Trophoblast cell (in vitro differentiated cells and primary cell): Measurements from ENCODE around the gene PPARD.

Experiments
- DNase-seq, 2 donors: peaks; one replicate each; pipeline ENCODE4 v3.0.0-alpha.2; 2016
- H2AFZ ChIP-seq: 2 replicates; pipeline ENCODE4 v1.6.1; 2013; ENCODE audit warnings: low read length, moderate library complexity, mild to moderate bottlenecking; ENCODE audit not compliant: insufficient read depth, poor library complexity
- H2AK5ac ChIP-seq: 2 replicates; pipeline ENCODE4 v1.6.1; 2013; ENCODE audit warnings: mild to moderate bottlenecking, low read length
- H2BK120ac ChIP-seq: 2 replicates; pipeline ENCODE4 v1.6.1; 2013; ENCODE audit warnings: low read length, mild to moderate bottlenecking, moderate library complexity; ENCODE audit not compliant: insufficient read depth, poor library complexity
- H2BK12ac ChIP-seq: 2 replicates; pipeline ENCODE4 v1.6.1; 2013; ENCODE audit warnings: mild to moderate bottlenecking, low read length, moderate library complexity
- H2BK5ac ChIP-seq: 2 replicates; pipeline ENCODE4 v1.6.1; 2013; ENCODE audit warnings: low read length, low read depth, moderate library complexity, mild to moderate bottlenecking; ENCODE audit not compliant: poor library complexity
- H3K14ac ChIP-seq: 2 replicates; pipeline ENCODE4 v1.6.1; 2013; ENCODE audit warnings: mild to moderate bottlenecking, low read length
- H3K18ac ChIP-seq: 2 replicates; pipeline ENCODE4 v1.6.1; 2013; ENCODE audit warnings: mild to moderate bottlenecking, low read length
- H3K23ac ChIP-seq: 2 replicates; pipeline ENCODE4 v1.6.1; 2013; ENCODE audit warnings: low read length
- H3K27ac ChIP-seq: 2 replicates; pipeline ENCODE4 v1.5.1; 2013; ENCODE audit warnings: low read depth, mild to moderate bottlenecking, inconsistent platforms, low read length, moderate library complexity
- H3K27me3 ChIP-seq: 2 replicates; pipeline ENCODE4 v1.6.1; 2013; ENCODE audit warnings: inconsistent platforms, mild to moderate bottlenecking, low read length, moderate library complexity; ENCODE audit not compliant: insufficient read depth
- H3K36me3 ChIP-seq, 2 experiments: 1 replicate in 1 of 2; 2 replicates in 1 of 2; pipeline ENCODE4 v1.6.1; 2013; ENCODE audit warnings: low read length in 2 of 2, mild to moderate bottlenecking in 2 of 2, moderate library complexity in 1 of 2; ENCODE audit not compliant: insufficient read depth in 2 of 2, control insufficient read depth in 1 of 2
- H3K4ac ChIP-seq: 2 replicates; pipeline ENCODE4 v1.6.1; 2013; ENCODE audit warnings: low read depth, mild to moderate bottlenecking, low read length, moderate library complexity
- H3K4me1 ChIP-seq, 2 experiments: 1 replicate in 1 of 2; 2 replicates in 1 of 2; pipeline ENCODE4 v1.6.1; 2013; ENCODE audit warnings: low read length in 2 of 2, mild to moderate bottlenecking in 2 of 2, moderate library complexity in 1 of 2; ENCODE audit not compliant: insufficient read depth in 2 of 2, control insufficient read depth in 1 of 2
- H3K4me2 ChIP-seq: 2 replicates; pipeline ENCODE4 v1.6.1; 2013; ENCODE audit warnings: inconsistent platforms, mild to moderate bottlenecking, low read length, moderate library complexity
- H3K4me3 ChIP-seq: 2 replicates; pipeline ENCODE4 v1.5.1; 2013; ENCODE audit warnings: mild to moderate bottlenecking, low read depth, low read length, inconsistent platforms
- H3K79me1 ChIP-seq: one replicate; pipeline ENCODE4 v1.6.1; 2013; ENCODE audit warnings: low read length
- H3K79me2 ChIP-seq: 2 replicates; pipeline ENCODE4 v1.6.1; 2013; ENCODE audit warnings: low read length, mild to moderate bottlenecking; ENCODE audit not compliant: control insufficient read depth, insufficient read depth, poor library complexity
- H3K9ac ChIP-seq: 2 replicates; pipeline ENCODE4 v1.6.1; 2013; ENCODE audit warnings: mild to moderate bottlenecking, low read length
- H3K9me3 ChIP-seq: 2 replicates; pipeline ENCODE4 v1.6.1; 2013; ENCODE audit warnings: low read depth, mild to moderate bottlenecking, control low read depth, inconsistent platforms, low read length; ENCODE audit not compliant: insufficient read depth
- H4K12ac ChIP-seq: 2 replicates; pipeline ENCODE4 v1.6.1; 2013; ENCODE audit warnings: low read depth, mild to moderate bottlenecking, low read length, moderate library complexity
- H4K8ac ChIP-seq: 2 replicates; pipeline ENCODE4 v1.6.1; 2013; ENCODE audit warnings: low read depth, mild to moderate bottlenecking, low read length, moderate library complexity
- H4K91ac ChIP-seq: one replicate; pipeline ENCODE4 v1.6.1; 2013; ENCODE audit warnings: low read depth, mild to moderate bottlenecking, low read length, moderate library complexity
- WGBS: extraction: QIAGEN DNeasy Blood & Tissue Kit; methylation state at CpG from one replicate; pipeline ENCODE4 v1.1.7; 2013; ENCODE audit warnings: missing lambda C conversion rate; ENCODE audit not compliant: insufficient read length, insufficient coverage; ENCODE audit errors: extremely low coverage; 5-methylcytosine and 5-hydroxymethylcytosine counted together

The PPARD gene

DNA sequence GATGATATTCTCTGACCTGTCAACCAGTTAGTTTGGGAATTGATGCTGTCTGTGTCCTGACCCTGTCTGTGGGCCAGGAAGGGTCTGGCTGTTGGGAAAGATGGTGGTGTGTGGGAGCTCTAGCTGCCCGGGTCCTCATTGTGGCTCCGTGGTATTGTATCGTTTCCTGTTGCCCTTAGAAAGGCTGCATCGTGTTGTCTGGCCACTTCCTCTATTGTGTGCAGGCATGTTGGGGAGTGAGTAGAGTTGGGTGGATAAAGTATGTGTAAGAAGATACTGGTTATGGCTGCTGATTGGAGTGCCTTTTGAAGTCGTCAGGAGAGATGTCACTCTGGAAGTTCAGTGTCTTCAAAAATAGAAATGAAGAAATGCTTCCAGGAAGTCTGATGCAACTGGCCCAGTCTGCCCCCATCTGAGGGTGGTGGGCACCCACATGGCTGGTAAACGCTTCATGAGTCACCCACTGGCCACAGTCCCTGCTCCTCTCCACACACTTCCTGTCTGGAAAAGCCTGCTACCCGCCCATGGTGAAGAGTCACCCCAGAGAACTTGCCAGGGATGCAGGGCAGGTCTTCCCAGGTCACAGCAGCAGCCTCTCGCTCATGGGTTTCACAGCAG is 27.9 kb downstream of the PPARD start:
- no peak overlapping the region for H2BK12ac ChIP-seq
- H3K9ac ChIP-seq = no peak overlapping the region
- H3K14ac ChIP-seq = no peak overlapping the region
- H4K91ac ChIP-seq = no peak overlapping the region
- H2AFZ ChIP-seq = no peak overlapping the region
- no peak overlapping the region for H2AK5ac ChIP-seq
- H3K36me3 ChIP-seq = peaks cover 3% of the 10 kb centered on the region in 2 experiments
- H2BK120ac ChIP-seq = no peak overlapping the region
- H3K4me1 ChIP-seq = peaks cover 5 to 11% of the 10 kb centered on the region in 2 experiments
- H3K4me3 ChIP-seq = no peak overlapping the region
- no peak overlapping the region for H3K4ac ChIP-seq
- no peak overlapping the region for H3K27ac ChIP-seq
- no peak overlapping the region for H4K8ac ChIP-seq
- DNase-seq = peak; percentile 98 to 99
- H4K12ac ChIP-seq = no peak overlapping the region
- H3K79me2 ChIP-seq = no peaks in the 10 kb centered on the region
- no peaks in the 10 kb centered on the region for H3K79me1 ChIP-seq
- H2BK5ac ChIP-seq = no peak overlapping the region
- no peak overlapping the region for H3K18ac ChIP-seq
- H3K9me3 ChIP-seq = no peaks in the 10 kb centered on the region
- no peak overlapping the region for H3K4me2 ChIP-seq
- H3K23ac ChIP-seq = no peak overlapping the region
- no peaks in the 10 kb centered on the region for H3K27me3 ChIP-seq
- WGBS = no CpG with 5 or more reads among the region's 8 CpGs

DNA sequence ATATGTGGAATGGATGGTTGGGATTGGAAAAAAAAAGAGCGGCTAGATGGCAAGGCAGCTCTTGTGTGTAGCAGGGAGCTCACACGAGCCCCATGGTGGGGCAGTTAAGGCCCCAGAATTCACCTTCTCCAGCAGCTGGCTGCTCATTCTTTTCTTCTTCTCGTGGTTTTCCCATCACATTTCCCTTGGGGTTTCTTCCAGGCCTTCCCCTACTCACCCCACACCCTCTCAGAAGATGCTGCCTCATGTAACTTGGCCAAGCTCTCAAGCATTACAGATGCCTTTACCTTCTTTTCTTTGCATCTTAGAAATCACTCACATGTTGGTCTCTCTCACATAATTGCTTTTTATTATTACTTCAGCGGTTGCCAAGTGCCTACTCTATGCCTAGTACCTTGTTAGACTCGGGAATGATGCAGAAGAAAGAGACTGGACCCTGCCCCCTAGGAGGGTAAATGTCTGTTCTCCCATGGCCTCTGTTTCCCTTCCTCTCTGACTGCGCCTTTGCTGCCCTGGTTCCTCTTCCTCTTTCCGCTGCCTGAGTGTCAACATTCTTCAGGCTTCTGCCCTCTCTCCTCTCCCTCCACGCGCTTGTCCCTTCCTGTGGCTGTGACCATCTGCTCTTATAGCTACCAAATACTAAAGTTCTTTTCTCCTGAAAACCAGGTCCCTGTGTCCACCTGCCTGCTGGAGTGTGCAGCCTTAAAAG is 28.6 kb downstream of the PPARD start:
- DNase-seq = peak in 1 of 2 donors; percentile 39
- no peak overlapping the region for H3K9ac ChIP-seq
- no peak overlapping the region for H2AFZ ChIP-seq
- no peak overlapping the region for H2BK12ac ChIP-seq
- no peak overlapping the region for H3K27ac ChIP-seq
- no peak overlapping the region for H3K18ac ChIP-seq
- peaks cover 5 to 11% of the 10 kb centered on the region in 2 experiments for H3K4me1 ChIP-seq
- peaks cover 3% of the 10 kb centered on the region in 2 experiments for H3K36me3 ChIP-seq
- no peak overlapping the region for H3K14ac ChIP-seq
- H4K12ac ChIP-seq = no peak overlapping the region
- no CpG with 5 or more reads among the region's 9 CpGs for WGBS
- H2BK5ac ChIP-seq = no peak overlapping the region
- no peaks in the 10 kb centered on the region for H3K79me2 ChIP-seq
- no peak overlapping the region for H2BK120ac ChIP-seq
- H3K4me3 ChIP-seq = no peak overlapping the region
- no peaks in the 10 kb centered on the region for H3K9me3 ChIP-seq
- H4K91ac ChIP-seq = no peak overlapping the region
- no peak overlapping the region for H3K23ac ChIP-seq
- no peak overlapping the region for H3K4ac ChIP-seq
- no peaks in the 10 kb centered on the region for H3K79me1 ChIP-seq
- no peak overlapping the region for H4K8ac ChIP-seq
- no peaks in the 10 kb centered on the region for H3K27me3 ChIP-seq
- H2AK5ac ChIP-seq = no peak overlapping the region
- H3K4me2 ChIP-seq = no peak overlapping the region

DNA sequence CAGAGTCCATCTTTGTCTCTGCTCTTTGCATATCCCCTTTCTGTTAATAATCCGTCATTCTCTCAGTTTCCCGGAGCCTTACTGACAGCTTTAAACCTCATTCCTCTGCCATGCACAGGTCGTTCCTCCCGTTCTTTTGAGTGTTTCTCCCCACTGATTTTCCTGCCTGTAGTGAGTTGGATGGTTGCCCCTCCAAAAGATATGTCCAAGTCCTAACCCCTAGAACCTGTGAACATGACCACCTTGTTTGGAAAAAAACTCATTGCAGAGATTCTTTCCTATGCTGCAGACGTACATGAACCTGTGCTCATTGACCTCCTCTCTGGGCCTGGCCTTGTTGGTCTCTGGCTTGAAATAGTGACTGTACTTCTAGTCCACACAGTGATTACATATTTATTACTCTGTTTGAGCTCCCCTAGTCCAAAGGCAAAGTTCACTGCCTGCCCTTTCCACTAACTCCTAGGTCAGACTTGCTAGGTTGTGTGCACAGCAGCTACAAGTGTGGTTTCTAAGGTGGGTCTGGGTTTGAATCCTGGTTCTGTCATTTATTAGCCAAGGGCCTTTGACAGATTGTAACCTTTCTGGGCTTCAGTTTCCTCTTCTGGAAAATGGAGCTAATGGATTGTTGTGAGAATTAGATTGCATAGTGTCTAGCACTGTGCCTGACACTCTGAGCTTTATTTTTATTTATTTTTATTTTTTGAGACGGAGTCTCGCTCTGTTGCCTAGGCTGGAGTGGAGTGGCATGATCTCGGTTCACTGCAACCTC is 29.3 kb downstream of the PPARD start:
- Histone ChIP-seq H3K9ac (no peak overlapping the region), H3K79me1 (no peaks in the 10 kb centered on the region), H4K12ac (no peak overlapping the region), H2BK120ac (no peak overlapping the region), H3K9me3 (no peaks in the 10 kb centered on the region), H3K79me2 (no peaks in the 10 kb centered on the region), H3K4ac (no peak overlapping the region), H4K8ac (no peak overlapping the region), H4K91ac (no peak overlapping the region), H3K27ac (no peak overlapping the region), H3K4me1 (peaks cover 5 to 11% of the 10 kb centered on the region in 2 experiments), H2AFZ (no peak overlapping the region), H3K23ac (no peak overlapping the region), H2BK5ac (no peak overlapping the region), H3K14ac (no peak overlapping the region), H3K4me3 (no peak overlapping the region), H3K4me2 (no peak overlapping the region), H3K27me3 (no peaks in the 10 kb centered on the region), H3K18ac (no peak overlapping the region), H2AK5ac (no peak overlapping the region), H2BK12ac (no peak overlapping the region), H3K36me3 (peaks cover 3% of the 10 kb centered on the region in 2 experiments)
- no peak for DNase-seq
- no CpG with 5 or more reads among the region's 8 CpGs for WGBS

DNA sequence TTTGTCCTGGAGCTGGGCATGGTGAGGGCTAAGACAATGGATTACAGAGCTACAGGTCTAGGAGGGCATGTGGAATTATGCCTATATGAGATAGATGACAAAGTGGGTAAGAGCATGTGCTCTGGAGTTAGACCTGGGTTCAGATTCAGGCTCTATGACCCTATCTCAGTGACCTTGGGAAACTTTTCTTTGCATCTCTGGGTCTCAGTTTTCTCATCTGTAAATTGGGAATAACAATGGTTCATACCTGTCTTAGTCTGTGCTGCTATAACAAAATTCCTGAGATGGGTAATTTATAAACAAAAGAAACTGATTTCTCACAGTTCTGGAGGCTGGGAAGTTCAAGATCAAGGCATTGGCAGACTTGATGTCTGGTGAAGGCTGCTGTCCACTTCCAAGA is 30.3 kb downstream of the PPARD start:
- DNase-seq = no peak

More for the DNA sequence above, 30.3 kb downstream of the PPARD start:
- no peak overlapping the region for H2AK5ac ChIP-seq
- H3K79me2 ChIP-seq = no peaks in the 10 kb centered on the region
- H3K9ac ChIP-seq = no peak overlapping the region
- H3K4ac ChIP-seq = no peak overlapping the region
- no peaks in the 10 kb centered on the region for H3K79me1 ChIP-seq
- no peak overlapping the region for H3K4me3 ChIP-seq
- H2BK5ac ChIP-seq = no peak overlapping the region
- no peaks in the 10 kb centered on the region for H3K9me3 ChIP-seq
- H3K14ac ChIP-seq = no peak overlapping the region
- no peaks in the 10 kb centered on the region for H3K27me3 ChIP-seq
- peaks cover 3% of the 10 kb centered on the region in 2 experiments for H3K36me3 ChIP-seq
- H4K12ac ChIP-seq = no peak overlapping the region
- no peak overlapping the region for H3K18ac ChIP-seq
- H3K23ac ChIP-seq = no peak overlapping the region
- H2BK12ac ChIP-seq = no peak overlapping the region
- H3K4me2 ChIP-seq = no peak overlapping the region
- H2BK120ac ChIP-seq = no peak overlapping the region
- no peak overlapping the region for H4K8ac ChIP-seq
- H3K27ac ChIP-seq = no peak overlapping the region
- no peak overlapping the region for H4K91ac ChIP-seq
- no peak overlapping the region for H2AFZ ChIP-seq
- peaks cover 5 to 11% of the 10 kb centered on the region in 2 experiments for H3K4me1 ChIP-seq
